Immature natural killer cell (primary cell): ENCODE results near the gene NEK6. TPM values are rescaled to one million over a fixed set of nuclear protein-coding genes. Genes with fewer than 3 reads are reported as not detected.

ENCODE experiments used
- DNase-seq, 3 donors: peaks; one replicate each; pipeline ENCODE4 v3.0.0; 2022; ENCODE audit warnings: mixed read lengths in 1 of 3
- H3K27ac Mint-ChIP-seq, 6 donors: one replicate each; pipeline ENCODE4 v1.8.0; 2020; ENCODE audit warnings: mixed read lengths in 6 of 6, mild to moderate bottlenecking in 5 of 6, inconsistent platforms in 4 of 6, moderate library complexity in 3 of 6
- H3K27me3 Mint-ChIP-seq, 3 donors: one replicate each; pipeline ENCODE4 v1.8.0; 2020 to 2021; ENCODE audit warnings: low read depth in 3 of 3, mild to moderate bottlenecking in 3 of 3, mixed read lengths in 3 of 3, moderate library complexity in 3 of 3, inconsistent platforms in 1 of 3
- H3K36me3 Mint-ChIP-seq, 3 donors: one replicate each; pipeline ENCODE4 v1.8.0; 2020; ENCODE audit warnings: mixed read lengths in 3 of 3, inconsistent platforms in 2 of 3, mild to moderate bottlenecking in 2 of 3
- H3K4me1 Mint-ChIP-seq, 2 donors: one replicate each; pipeline ENCODE4 v1.8.0; 2020; ENCODE audit warnings: inconsistent platforms in 2 of 2, mild to moderate bottlenecking in 2 of 2, mixed read lengths in 2 of 2, moderate library complexity in 1 of 2
- H3K4me3 Mint-ChIP-seq, 5 donors: one replicate each; pipeline ENCODE4 v1.8.0; 2020; ENCODE audit warnings: mild to moderate bottlenecking in 5 of 5, mixed read lengths in 5 of 5, inconsistent platforms in 3 of 5, moderate library complexity in 3 of 5
- H3K9me3 Mint-ChIP-seq, 6 donors: one replicate each; pipeline ENCODE4 v1.8.0; 2020; ENCODE audit warnings: mild to moderate bottlenecking in 6 of 6, mixed read lengths in 6 of 6, inconsistent platforms in 4 of 6, moderate library complexity in 3 of 6
- polyA plus RNA-seq, 3 donors: library from polyadenylated mRNA; unstranded; fragments of 300-500 nt; fragmentation: Illumina TruSeq; gene quantifications; one replicate each; pipeline ENCODE4 v1.2.3, GENCODE V29; 2021

NEK6 gene
- polyA plus RNA-seq, 3 donors from 2014 or later: 8.8 to 18.0 (median 13.8) TPM

GRCh38 chr9:124353811-124354274 is 96.1 kb downstream of the NEK6 start:
- Mint-ChIP-seq H3K9me3 (no peaks in the 10 kb centered on the region), H3K4me3 (no peak overlapping the region), H3K27me3 (peaks cover 0 to 2% (median 1%) of the 10 kb centered on the region in 3 donors), H3K36me3 (peaks cover 7 to 28% (median 13%) of the 10 kb centered on the region in 3 donors), H3K4me1 (peaks cover 23 to 25% of the 10 kb centered on the region in 2 donors), H3K27ac (peak overlapping the region in 3 of 6 donors; percentile 23 to 57 (median 34))
- no peak for DNase-seq

- no peak overlapping the region for H3K4me3 Mint-ChIP-seq
- peaks cover 0 to 2% (median 1%) of the 10 kb centered on the region in 3 donors for H3K27me3 Mint-ChIP-seq
- peak overlapping the region in 4 of 6 donors; percentile 34 to 57 (median 46) for H3K27ac Mint-ChIP-seq
- peaks cover 27 to 31% of the 10 kb centered on the region in 2 donors for H3K4me1 Mint-ChIP-seq
- no peak for DNase-seq
- peaks cover 7 to 28% (median 13%) of the 10 kb centered on the region in 3 donors for H3K36me3 Mint-ChIP-seq
- no peaks in the 10 kb centered on the region for H3K9me3 Mint-ChIP-seq
Measured at GRCh38 chr9:124354346-124355038, 96.7 kb downstream of the NEK6 start.

- Mint-ChIP-seq H3K4me1 (peaks cover 27 to 39% of the 10 kb centered on the region in 2 donors), H3K36me3 (peaks cover 7 to 28% (median 13%) of the 10 kb centered on the region in 3 donors), H3K27ac (peak overlapping the region in 2 of 6 donors; percentile 17 to 56), H3K27me3 (peaks cover 0 to 2% (median 1%) of the 10 kb centered on the region in 3 donors), H3K9me3 (no peaks in the 10 kb centered on the region), H3K4me3 (no peak overlapping the region)
- DNase-seq: no peak
Measured at GRCh38 chr9:124355039-124355940, 97.5 kb downstream of the NEK6 start.

GRCh38 chr9:124355941-124356744 is 98.4 kb downstream of the NEK6 start:
- Mint-ChIP-seq H3K36me3 (peaks cover 7 to 24% (median 12%) of the 10 kb centered on the region in 3 donors), H3K4me1 (peaks cover 35 to 48% of the 10 kb centered on the region in 2 donors), H3K9me3 (no peaks in the 10 kb centered on the region), H3K27me3 (peaks cover 0 to 2% (median 1%) of the 10 kb centered on the region in 3 donors), H3K27ac (peak overlapping the region; percentile 9 to 71 (median 38)), H3K4me3 (no peak overlapping the region)
- DNase-seq: no peak

GRCh38 chr9:124356745-124357390 is 99.1 kb downstream of the NEK6 start:
- Mint-ChIP-seq H3K36me3 (peaks cover 3 to 17% (median 5%) of the 10 kb centered on the region in 3 donors), H3K27ac (peak overlapping the region in 5 of 6 donors; percentile 9 to 67 (median 37)), H3K4me3 (no peak overlapping the region), H3K27me3 (peaks cover 0 to 2% (median 1%) of the 10 kb centered on the region in 3 donors), H3K4me1 (peaks cover 39 to 55% of the 10 kb centered on the region in 2 donors), H3K9me3 (no peaks in the 10 kb centered on the region)
- DNase-seq: no peak

- Mint-ChIP-seq H3K27ac (peak overlapping the region in 4 of 6 donors; percentile 26 to 67 (median 56)), H3K27me3 (peaks cover 0 to 2% (median 1%) of the 10 kb centered on the region in 3 donors), H3K4me1 (peaks cover 41 to 58% of the 10 kb centered on the region in 2 donors), H3K9me3 (no peaks in the 10 kb centered on the region), H3K4me3 (no peak overlapping the region), H3K36me3 (peaks cover 3 to 13% (median 5%) of the 10 kb centered on the region in 3 donors)
- no peak for DNase-seq
Measured at GRCh38 chr9:124357721-124358361, 100.1 kb downstream of the NEK6 start.

- H3K27me3 Mint-ChIP-seq: peaks cover 0 to 2% (median 1%) of the 10 kb centered on the region in 3 donors
- no peak for DNase-seq
- no peak overlapping the region for H3K27ac Mint-ChIP-seq
- peaks cover 0 to 5% (median 4%) of the 10 kb centered on the region in 3 donors for H3K36me3 Mint-ChIP-seq
- H3K9me3 Mint-ChIP-seq: no peaks in the 10 kb centered on the region
- peaks cover 41 to 65% of the 10 kb centered on the region in 2 donors for H3K4me1 Mint-ChIP-seq
- H3K4me3 Mint-ChIP-seq: no peak overlapping the region
Measured at GRCh38 chr9:124358631-124359030, 100.9 kb downstream of the NEK6 start.

- peaks cover 0 to 5% (median 0%) of the 10 kb centered on the region in 3 donors for H3K36me3 Mint-ChIP-seq
- H3K27me3 Mint-ChIP-seq: peaks cover 0 to 2% (median 1%) of the 10 kb centered on the region in 3 donors
- H3K4me1 Mint-ChIP-seq: peaks cover 43 to 73% of the 10 kb centered on the region in 2 donors
- no peak overlapping the region for H3K4me3 Mint-ChIP-seq
- H3K9me3 Mint-ChIP-seq: no peaks in the 10 kb centered on the region
- H3K27ac Mint-ChIP-seq: peak overlapping the region in 2 of 6 donors; percentile 2 to 61
- DNase-seq: no peak
Measured at GRCh38 chr9:124359426-124359825, 101.7 kb downstream of the NEK6 start.

- H3K27ac Mint-ChIP-seq: peak overlapping the region in 3 of 6 donors; percentile 60 to 67 (median 61)
- H3K4me3 Mint-ChIP-seq: no peak overlapping the region
- H3K36me3 Mint-ChIP-seq: peaks cover 0 to 7% (median 0%) of the 10 kb centered on the region in 3 donors
- H3K27me3 Mint-ChIP-seq: peaks cover 0 to 4% (median 1%) of the 10 kb centered on the region in 3 donors
- no peaks in the 10 kb centered on the region for H3K9me3 Mint-ChIP-seq
- peaks cover 43 to 80% of the 10 kb centered on the region in 2 donors for H3K4me1 Mint-ChIP-seq
- no peak for DNase-seq
Measured at GRCh38 chr9:124359855-124360678, 102.3 kb downstream of the NEK6 start.

GRCh38 chr9:124361128-124361527 is 103.4 kb downstream of the NEK6 start:
- Mint-ChIP-seq H3K9me3 (no peaks in the 10 kb centered on the region), H3K27me3 (peaks cover 0 to 7% (median under 1%) of the 10 kb centered on the region in 3 donors), H3K27ac (peak overlapping the region in 1 of 6 donors; percentile 33), H3K36me3 (peaks cover 0 to 10% (median 0%) of the 10 kb centered on the region in 3 donors), H3K4me3 (no peak overlapping the region), H3K4me1 (peaks cover 44 to 83% of the 10 kb centered on the region in 2 donors)
- DNase-seq: no peak

GRCh38 chr9:124363326-124364096 is 105.8 kb downstream of the NEK6 start:
- Mint-ChIP-seq H3K36me3 (peaks cover 0 to 5% (median 0%) of the 10 kb centered on the region in 3 donors), H3K9me3 (no peaks in the 10 kb centered on the region), H3K27ac (no peak overlapping the region), H3K4me3 (no peak overlapping the region), H3K27me3 (peaks cover 0 to 5% (median 0%) of the 10 kb centered on the region in 3 donors), H3K4me1 (peaks cover 33 to 84% of the 10 kb centered on the region in 2 donors)
- DNase-seq: no peak
